22Rv1 (cell line): ENCODE measurements around the gene CD72.
"Not testable (repeated sequence)": the region's sequence is repeated elsewhere in the genome, so short reads cannot be mapped to it uniquely, and the experiment has no call there.

Experiments used
- H3K27ac ChIP-seq: fragments of 450-650 bp; 2 replicates; pipeline ENCODE4 v1.5.1; 2017
- ZFX ChIP-seq: fragments of 450-650 bp; IDR thresholded peaks from 2 replicates; pipeline ENCODE4 v1.6.1; 2017; ENCODE audit warnings: antibody characterized with exemption, borderline replicate concordance
- TF ChIP-seq, protein P1 (sequence below): fragments of 450-650 bp; IDR thresholded peaks from 2 replicates; pipeline ENCODE4 v1.5.1; 2017; ENCODE audit warnings: mild to moderate bottlenecking

Gene CD72

DNA sequence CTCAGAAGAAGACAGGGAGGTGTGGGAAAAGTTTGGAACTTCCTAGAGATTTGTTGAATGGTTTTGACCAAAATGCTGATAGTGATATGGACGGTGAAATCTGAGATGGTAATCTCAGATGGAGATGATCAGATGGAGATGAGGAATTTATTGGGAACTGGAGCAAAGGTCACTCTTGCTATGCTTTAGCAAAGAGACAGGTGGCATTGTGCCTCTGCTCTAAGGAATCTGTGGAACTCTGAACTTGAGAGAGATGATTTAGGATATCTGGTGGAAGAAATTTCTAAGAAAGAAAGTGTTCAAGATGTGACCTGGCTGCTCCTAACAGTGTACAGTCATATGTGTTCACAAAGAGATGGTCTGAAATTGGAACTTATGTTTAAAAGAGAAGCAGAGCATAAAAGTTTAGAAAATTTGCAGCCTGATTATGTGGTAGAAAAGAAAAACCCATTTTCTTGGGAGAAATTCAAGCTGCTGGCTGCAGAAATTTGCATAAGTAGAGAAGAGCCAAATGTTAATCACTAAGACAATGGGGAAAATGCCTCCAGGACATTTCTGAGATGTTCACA is 38.5 kb downstream of the CD72 start:
- H3K27ac ChIP-seq = not testable (repeated sequence)
- TF ChIP-seq, protein P1, sequence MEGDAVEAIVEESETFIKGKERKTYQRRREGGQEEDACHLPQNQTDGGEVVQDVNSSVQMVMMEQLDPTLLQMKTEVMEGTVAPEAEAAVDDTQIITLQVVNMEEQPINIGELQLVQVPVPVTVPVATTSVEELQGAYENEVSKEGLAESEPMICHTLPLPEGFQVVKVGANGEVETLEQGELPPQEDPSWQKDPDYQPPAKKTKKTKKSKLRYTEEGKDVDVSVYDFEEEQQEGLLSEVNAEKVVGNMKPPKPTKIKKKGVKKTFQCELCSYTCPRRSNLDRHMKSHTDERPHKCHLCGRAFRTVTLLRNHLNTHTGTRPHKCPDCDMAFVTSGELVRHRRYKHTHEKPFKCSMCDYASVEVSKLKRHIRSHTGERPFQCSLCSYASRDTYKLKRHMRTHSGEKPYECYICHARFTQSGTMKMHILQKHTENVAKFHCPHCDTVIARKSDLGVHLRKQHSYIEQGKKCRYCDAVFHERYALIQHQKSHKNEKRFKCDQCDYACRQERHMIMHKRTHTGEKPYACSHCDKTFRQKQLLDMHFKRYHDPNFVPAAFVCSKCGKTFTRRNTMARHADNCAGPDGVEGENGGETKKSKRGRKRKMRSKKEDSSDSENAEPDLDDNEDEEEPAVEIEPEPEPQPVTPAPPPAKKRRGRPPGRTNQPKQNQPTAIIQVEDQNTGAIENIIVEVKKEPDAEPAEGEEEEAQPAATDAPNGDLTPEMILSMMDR = peak; percentile 38

DNA sequence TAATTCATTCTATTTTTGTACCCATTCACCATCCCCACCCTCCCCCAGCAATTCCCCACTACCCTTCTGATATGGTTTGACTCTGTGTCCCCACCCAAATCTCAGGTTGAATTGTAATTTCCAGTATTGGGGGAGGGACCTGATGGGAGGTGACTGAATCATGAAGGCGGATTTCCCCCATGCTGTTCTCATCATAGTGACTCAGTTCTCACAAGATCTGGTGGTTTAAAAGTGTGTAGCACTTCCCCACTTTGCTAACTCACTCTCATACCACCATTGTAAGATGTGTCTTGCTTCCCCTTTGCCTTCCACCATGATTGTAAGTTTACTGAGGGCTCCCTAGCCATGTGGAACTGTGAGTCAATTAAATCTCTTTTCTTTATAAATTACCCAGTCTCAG is 39.1 kb downstream of the CD72 start:
- TF ChIP-seq, protein P1 = no peak
- no peak for TF ChIP-seq ZFX
- H3K27ac ChIP-seq = no peak overlapping the region

DNA sequence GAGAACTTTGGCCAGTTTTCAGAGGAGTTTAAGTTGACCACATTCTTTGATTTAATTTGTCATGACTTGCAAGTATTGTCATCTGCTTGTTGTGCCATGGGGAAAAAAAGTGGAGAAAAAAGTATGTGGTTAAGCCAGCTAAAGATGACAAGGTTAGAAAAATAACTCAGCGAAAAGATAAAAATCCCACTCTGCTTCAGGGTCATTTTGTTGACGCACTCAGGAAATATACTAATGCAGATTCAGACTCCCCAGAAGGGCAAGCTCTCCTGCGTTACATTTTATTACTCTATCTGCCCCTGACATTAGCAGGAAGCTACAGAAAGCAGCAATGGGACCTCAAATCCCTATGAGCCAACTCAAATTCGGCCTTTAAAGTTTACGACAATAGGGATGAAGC is 40.7 kb downstream of the CD72 start:
- H3K27ac ChIP-seq = no peak overlapping the region
- TF ChIP-seq, protein P1 = no peak
- no peak for TF ChIP-seq ZFX

DNA sequence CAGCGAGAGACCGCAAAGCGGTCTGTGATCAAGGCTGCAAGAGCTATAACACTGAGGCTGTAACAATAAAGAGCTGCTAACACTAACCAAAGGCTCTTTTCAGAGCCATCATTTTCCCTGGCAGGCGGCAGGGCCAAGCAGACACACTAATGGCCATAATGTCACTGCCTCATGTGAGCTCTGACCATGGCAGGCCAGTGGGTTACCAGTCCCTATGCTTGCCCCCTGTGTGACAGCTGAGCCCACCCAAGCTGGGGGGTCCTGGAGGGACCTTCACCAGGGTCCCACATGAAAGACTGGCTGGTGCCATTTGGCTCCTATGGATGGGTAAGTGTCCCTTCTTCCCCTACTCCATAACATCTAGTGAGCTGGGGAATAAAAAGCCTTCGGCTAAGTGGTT is 42.7 kb downstream of the CD72 start:
- H3K27ac ChIP-seq = no peak overlapping the region
- no peak for TF ChIP-seq ZFX
- TF ChIP-seq, protein P1 = no peak

DNA sequence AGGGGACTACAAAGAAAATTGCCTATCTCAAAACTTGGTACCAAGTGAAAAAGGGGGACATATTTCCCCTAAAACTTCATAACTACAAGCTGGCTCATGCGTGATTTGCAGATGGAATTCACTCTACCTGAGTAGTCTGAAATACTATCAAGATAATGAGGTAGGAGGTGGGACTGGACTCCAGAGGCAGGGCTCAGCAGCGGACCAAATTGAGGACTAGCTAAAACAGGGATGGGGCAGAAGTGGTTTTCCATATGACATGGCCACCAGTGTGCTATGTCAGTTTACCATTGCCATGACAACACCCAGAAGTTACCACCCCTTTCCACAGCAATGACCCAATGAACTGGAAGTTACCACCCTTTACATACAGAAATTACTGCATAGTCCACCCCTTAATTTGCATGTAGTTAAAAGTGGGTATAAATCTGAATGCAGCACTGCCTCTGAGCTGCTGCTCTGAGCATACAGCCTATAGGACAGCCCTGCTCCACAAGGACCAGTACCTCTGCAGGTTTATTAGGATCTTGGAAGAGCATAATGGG is 43.6 kb downstream of the CD72 start:
- no peak overlapping the region for H3K27ac ChIP-seq
- no peak for TF ChIP-seq ZFX
- TF ChIP-seq, protein P1 = no peak

DNA sequence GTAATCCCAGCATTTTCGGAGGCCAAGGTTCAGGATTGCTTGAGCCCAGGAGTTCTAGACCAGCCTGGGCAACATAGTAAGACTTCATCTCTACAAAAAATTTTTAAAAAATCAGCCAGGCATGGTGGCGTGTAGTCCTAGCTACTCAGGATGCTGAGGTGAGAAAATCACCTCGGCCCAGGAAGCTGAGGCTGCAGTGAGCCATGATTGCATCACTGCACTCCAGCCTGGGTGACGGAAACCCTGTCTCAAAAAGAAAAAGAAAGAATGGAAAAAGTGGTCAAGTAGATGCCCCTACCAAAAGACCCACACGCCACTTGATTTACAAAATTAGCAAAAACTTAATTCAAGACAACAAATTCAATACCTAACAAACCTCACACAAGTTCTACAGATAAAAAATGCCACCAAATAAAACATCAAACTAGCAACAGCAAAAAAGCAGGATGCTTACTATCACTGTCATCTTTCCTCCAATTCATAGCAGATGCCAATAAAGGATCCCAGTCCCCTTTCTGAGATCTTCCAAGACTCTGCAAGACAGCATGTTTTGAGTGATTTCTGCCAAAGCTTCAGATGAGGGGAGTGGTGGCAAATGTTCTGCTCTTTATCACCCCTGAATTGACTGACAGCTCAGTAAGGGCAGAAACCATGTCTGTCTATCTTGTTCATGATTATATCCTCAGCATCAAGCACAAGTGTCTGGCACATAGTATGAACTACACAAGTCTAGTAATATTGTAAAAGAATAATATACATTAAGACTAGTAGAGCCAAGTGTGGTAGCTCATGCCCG is 47.3 kb downstream of the CD72 start:
- H3K27ac ChIP-seq = no peak overlapping the region
- TF ChIP-seq, protein P1 = no peak
- TF ChIP-seq ZFX = no peak

DNA sequence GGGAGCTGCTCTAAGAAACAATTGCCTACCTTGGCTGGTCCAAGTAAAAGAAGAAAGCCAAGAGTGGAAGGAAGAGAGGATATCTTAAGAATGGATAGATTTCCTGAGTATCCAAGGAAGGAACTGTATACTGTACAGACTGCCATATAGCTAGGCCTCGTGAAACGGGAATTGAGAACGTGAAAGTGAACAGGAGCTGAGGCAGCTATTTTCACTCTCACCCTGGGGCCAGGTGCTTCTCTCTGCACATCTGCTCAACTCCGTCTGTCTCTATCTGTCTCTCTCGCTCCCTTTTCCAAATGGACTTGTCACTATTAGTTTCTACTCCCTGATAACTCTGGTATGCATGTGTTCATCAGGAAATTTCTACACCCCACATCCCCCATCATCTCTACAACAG is 49.0 kb downstream of the CD72 start:
- H3K27ac ChIP-seq = no peak overlapping the region
- TF ChIP-seq, protein P1 = no peak
- no peak for TF ChIP-seq ZFX
